GM12801 (cell line): ENCODE measurements around the gene SLC24A4.

Experiments
- TF ChIP-seq, protein P1 (sequence below): IDR thresholded peaks from one replicate; pipeline ENCODE4 v1.5.1; 2011; ENCODE audit warnings: control low read depth; ENCODE audit not compliant: insufficient read length; ENCODE audit errors: extremely low read depth

Gene SLC24A4

GRCh38 chr14:92404421-92404820 lies 81.5 kb downstream of the SLC24A4 start:
- TF ChIP-seq, protein P1, sequence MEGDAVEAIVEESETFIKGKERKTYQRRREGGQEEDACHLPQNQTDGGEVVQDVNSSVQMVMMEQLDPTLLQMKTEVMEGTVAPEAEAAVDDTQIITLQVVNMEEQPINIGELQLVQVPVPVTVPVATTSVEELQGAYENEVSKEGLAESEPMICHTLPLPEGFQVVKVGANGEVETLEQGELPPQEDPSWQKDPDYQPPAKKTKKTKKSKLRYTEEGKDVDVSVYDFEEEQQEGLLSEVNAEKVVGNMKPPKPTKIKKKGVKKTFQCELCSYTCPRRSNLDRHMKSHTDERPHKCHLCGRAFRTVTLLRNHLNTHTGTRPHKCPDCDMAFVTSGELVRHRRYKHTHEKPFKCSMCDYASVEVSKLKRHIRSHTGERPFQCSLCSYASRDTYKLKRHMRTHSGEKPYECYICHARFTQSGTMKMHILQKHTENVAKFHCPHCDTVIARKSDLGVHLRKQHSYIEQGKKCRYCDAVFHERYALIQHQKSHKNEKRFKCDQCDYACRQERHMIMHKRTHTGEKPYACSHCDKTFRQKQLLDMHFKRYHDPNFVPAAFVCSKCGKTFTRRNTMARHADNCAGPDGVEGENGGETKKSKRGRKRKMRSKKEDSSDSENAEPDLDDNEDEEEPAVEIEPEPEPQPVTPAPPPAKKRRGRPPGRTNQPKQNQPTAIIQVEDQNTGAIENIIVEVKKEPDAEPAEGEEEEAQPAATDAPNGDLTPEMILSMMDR: no peak

DNA sequence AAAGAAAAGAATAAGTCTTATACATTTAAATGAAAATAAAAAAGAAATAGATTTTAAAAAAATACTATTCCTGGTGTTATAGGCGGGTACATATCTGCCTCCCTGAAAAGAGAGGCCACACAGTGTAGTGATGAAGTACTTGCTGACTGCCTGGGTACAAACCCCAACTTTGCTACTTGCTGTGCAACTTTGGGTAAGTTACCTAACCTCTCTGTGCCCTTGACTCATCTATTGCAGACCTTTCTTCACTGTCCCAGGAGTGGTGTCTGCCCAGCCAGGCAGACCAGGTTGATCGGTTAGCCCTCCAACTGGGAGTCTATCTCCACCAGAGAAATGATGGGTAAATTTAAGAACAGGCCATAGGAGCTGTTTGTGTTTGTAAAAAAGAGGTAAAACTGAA lies 82.0 kb downstream of the SLC24A4 start:
- TF ChIP-seq, protein P1: no peak

DNA sequence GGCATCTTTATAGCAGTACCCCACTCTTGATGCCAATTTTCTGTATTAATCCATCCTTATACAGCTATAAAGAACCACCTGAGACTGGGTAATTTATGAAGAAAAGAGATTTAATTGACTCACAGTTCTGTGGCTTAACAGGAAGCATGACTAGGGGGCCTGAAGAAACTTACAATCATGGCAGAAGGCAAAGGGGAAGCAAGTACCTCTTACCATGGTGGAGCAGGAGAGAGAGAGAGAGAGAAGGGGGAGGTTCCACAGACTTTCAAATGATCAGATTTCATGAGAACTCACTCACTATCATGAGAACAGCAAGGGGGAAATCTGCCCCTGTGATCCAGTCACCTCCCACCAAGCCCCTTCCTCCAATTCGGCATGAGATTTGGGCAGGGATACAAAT lies 84.4 kb downstream of the SLC24A4 start:
- TF ChIP-seq, protein P1: no peak

DNA sequence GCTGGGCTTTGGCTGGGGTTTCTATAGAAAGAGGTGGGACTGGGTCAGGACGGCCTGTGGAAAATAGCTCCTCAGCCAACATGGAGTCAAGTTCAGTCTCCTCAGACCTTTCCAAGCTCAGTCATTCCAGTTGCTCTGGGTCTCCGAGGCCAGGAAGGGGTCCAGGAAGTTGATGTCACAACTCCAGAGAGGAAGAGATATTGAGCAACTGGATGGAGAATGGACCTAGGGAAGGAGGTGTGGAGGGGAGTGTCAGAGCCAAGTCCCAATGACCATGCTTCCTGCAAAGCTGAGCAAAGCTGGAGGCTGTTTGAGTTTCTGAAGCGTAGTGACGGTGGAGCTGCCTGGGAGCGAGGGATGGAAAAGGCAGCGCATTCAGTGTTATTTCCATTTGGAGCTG lies 86.1 kb downstream of the SLC24A4 start:
- TF ChIP-seq, protein P1: no peak

- TF ChIP-seq, protein P1: no peak
Observed at GRCh38 chr14:92411135-92411534, 88.2 kb downstream of the SLC24A4 start.

DNA sequence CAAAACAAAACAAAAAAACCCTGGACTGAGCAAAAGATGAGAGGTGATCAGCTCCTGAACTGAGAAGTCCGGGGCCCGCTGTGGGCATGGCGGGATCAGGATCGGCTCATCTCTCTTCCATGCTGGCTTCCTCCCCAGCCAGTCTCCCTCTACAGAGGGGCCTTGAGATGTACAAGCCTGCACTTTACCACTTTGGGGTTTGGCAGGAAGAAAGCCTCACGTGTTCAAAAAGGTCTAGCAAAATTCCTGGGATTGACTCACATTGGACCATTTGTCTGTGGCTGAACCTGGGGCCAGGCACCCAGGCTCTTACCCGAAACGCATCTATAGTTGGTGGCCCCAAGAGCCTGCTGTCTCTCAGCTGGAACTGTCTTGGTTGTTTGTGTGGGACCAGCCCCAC lies 89.0 kb downstream of the SLC24A4 start:
- TF ChIP-seq, protein P1: no peak

DNA sequence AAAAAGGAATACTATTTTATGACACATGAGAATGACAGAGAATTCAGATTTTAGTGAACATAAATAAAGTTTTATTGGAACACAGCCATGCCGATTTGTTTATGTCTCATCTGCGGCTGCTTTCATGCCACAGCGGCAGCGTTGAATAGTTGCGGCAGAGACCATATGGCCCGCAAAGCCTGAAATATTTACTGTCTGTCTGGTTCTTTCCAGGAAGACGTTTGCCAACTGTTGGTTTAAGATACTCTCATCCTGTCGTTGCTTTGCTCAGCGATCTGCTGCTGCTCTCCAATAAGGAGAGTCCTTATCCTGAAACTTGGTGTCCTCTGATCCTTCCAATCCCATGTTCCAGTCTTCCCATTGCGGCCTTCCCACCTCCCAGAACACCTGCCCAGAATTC lies 89.9 kb downstream of the SLC24A4 start:
- TF ChIP-seq, protein P1: no peak

GRCh38 chr14:92413379-92413778 lies 90.4 kb downstream of the SLC24A4 start:
- TF ChIP-seq, protein P1: no peak
